GM19240 (cell line): ENCODE data around the gene PIK3R5.
"Not testable (repeated sequence)": the region's sequence is repeated elsewhere in the genome, so short reads cannot be mapped to it uniquely, and the experiment has no call there.

Experiments
- DNase-seq: peaks from one replicate; pipeline ENCODE4 v3.0.0; 2011; ENCODE audit warnings: low spot score; ENCODE audit not compliant: insufficient read length

PIK3R5 gene

GRCh38 chr17:8896641-8897635 lies 68.6 kb downstream of the PIK3R5 start:
- no peak for DNase-seq

GRCh38 chr17:8896087-8896486 lies 69.4 kb downstream of the PIK3R5 start:
- DNase-seq, result no peak

GRCh38 chr17:8894673-8895578 lies 70.6 kb downstream of the PIK3R5 start:
- no peak for DNase-seq

- DNase-seq, result no peak
Measured at GRCh38 chr17:8894202-8894671, 71.3 kb downstream of the PIK3R5 start.

DNA sequence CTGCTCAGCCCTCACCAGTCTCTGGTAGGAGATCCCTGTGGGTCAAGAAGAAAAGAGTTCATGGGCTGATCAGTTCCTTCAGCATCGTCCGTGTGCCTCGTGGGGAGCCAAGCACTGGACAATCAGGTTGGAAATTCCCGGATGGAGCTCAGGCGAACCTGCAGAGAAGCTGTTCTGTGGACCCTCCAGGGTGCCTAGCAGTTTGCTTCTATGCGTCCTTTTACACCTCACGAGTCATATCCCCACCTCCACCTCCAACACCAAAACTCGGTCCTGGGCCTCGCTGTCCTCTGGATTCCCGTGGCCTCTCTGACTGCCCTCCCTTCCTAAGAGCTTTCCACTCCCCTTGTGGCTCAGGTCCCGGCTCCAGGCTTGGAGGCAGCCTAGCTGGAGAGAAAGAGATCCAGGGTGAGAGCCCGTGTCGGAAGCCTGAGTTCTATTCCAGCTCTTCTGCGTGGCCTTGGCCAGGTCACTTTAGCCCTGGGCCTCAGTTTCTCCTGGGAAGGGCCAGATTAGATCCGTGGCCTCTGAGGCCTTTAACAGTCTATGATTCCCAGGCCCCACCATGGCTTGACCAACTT lies 71.8 kb downstream of the PIK3R5 start:
- no peak for DNase-seq

DNA sequence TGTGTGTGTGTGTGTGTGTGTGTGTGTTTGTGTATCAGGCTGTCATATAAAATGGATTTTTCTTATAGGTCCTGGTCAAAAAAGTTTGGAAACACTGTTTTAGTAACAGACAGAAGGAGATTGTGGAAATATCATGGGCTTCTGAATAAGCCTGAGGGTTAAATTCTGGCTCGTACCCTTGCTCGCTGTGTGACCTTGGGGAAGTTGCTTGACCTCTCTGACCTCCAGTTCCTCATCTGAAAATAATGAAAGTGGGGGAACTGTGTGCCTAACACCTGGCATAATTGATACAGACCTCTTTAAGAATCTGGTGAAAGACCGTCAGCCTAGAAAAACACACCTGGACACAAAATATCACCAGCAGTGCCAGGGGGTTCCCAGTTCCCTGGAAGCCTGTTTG lies 72.4 kb downstream of the PIK3R5 start:
- no peak for DNase-seq

- DNase-seq, result no peak
Measured at GRCh38 chr17:8892338-8892690, 73.2 kb downstream of the PIK3R5 start.

GRCh38 chr17:8890671-8891070 lies 74.8 kb downstream of the PIK3R5 start:
- no peak for DNase-seq

DNA sequence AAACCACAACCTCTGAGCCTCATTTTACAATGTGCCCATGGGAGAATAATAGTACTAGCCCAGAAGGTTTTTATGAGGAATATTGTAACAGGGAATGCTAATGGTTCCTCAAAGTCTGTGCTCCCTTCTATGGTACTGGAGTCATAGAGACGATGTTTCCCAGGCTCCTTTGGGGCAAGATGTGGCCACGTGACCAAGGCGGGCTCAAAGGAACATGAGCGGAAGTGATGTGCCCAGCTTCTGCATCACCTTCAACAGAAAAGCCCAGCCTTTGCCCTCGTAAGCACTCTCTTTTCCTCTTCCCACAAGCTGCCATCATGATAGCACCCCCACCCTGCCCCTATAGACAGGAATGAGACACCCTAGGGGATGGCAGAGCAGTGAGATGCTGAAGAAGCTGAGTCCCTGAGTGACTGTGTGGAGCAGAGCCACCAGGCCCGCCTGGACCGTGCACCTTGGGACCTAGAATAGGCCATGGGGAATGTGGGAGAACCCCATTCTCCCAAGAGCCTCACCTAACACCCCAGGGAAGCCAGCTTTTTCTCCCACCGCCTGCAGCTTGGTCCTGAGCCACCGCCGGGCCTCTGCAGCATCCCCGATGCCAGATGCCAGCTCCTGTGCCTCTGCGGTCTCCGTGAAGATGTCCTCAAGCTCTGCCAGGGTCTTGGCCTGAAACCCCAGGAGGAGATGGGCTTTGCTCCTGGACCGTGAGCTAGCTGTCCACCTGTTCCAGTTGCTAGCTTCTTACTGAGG lies 75.9 kb downstream of the PIK3R5 start:
- no peak for DNase-seq

DNA sequence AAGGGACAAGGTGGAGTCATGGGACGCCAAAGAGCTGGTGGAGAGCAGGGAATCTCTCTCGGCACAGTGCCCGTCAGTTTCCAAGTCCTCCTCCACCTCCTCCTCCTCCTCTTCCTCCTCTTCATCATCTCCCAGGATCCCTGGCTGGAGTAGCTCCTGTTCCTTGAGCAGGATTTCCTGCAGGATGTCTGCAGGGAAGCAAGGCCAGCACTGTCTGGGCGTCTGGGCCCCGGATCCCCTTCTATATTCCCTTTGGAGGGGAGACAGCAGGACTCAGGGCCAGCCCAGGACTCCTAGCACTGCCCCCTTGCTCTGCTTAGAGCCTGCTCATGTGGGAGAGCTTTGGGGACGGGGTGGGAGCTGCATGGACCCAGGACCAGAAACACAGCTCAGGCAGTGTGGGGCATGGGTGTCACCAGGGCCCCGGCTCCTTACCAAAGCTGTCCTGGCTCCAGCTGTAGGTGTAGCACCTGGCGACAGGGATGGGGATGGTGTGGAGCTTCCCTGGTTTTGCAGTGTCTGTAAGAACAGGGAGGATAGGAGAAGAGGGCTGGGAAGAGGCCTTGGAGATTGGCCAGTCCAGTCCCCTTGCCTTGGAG lies 76.7 kb downstream of the PIK3R5 start:
- DNase-seq, result no peak

DNA sequence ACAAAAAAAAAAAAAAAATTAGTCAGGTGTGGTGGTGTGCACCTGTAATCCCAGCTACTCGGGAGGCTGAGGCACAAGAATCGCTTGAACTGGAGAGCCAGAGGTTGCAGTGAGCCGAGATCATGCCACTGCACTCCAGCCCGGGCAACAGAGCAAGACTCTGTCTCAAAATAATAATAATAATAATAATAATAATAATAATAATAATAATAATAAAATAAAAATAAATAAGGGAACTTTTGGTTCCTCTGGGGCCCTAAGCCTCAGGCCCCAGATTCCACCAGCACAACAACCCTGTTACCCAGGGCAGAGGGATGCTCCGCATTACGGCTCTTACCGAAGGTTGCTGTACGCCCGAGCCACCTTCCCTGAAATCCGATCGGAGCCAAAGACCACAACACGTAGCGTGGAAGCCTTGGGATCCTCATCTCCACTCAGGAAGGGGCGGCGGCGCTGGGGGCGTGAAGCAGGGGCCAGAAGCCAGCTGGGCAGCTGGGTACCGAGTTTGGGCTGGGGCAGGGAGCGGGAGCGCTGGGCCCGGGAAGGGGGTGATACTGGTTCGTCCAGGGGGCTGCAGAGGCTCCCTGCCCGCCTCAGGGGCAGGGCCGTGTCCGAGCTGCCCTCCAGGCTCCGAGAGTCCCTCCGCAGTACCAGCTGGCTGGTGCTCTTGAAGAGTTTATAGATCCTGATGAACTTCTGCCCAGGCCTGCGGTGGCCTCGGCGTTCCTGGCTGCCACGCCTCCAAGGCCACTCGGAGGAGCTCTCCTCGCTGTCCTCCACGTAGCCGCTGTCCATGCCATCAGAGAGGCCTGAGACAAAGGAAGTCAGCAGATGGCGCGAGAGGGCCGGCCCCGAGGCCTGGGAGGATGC lies 77.4 kb downstream of the PIK3R5 start:
- no peak for DNase-seq

DNA sequence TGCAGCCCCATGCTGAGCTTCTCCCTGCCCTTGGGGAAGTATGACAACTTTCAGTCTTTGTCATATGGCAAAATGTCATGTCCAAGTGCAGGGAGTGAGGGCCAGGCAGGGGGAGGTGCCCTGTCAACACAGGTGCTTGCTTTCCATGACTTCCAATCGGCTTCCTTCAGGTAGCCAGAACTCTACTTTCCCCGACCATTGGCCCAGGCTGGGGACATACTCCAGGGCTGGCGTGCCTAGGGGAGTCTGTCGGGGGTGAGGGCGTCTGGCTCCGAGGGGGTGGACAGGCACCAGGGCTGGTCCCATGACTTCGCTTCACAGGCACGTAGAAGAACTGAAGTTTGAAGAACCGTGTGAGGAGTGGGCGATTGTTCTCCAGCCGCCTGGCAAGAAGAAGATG lies 78.2 kb downstream of the PIK3R5 start:
- no peak for DNase-seq

DNA sequence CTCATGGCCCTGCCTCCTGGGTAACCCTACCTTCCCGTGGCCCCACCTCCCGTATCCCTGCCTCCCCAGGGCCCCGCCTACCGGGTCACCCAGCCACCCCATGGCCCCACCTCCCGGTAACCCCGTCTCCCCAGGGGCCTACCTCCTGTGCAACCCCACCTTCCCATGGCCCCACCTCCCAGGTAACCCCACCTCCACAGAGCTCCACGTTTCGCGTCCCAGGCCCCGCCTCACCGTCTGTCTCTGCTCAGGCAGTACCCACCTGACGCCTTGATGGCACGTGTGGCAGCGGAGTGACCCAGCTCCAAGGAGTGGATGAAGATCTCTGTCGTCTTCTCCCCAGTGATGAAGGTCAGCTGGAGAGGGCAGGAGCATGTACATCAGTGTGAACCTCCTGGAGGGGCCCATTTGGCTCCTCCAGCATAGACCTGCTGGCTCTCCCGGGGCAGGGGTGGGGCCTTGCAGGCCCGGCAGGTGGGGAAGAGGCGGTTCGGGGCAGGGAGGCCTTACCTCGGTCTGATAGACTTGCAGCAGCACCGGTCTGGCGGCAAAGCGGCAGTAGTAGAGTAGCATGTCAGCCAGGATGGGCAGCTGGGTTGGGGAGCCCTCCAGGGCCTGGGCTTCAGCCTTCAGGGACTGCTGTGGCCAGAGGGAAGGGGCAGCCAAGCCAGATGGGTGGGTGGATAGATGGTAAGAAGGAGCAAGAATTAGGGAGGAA lies 79.4 kb downstream of the PIK3R5 start:
- no peak for DNase-seq

DNA sequence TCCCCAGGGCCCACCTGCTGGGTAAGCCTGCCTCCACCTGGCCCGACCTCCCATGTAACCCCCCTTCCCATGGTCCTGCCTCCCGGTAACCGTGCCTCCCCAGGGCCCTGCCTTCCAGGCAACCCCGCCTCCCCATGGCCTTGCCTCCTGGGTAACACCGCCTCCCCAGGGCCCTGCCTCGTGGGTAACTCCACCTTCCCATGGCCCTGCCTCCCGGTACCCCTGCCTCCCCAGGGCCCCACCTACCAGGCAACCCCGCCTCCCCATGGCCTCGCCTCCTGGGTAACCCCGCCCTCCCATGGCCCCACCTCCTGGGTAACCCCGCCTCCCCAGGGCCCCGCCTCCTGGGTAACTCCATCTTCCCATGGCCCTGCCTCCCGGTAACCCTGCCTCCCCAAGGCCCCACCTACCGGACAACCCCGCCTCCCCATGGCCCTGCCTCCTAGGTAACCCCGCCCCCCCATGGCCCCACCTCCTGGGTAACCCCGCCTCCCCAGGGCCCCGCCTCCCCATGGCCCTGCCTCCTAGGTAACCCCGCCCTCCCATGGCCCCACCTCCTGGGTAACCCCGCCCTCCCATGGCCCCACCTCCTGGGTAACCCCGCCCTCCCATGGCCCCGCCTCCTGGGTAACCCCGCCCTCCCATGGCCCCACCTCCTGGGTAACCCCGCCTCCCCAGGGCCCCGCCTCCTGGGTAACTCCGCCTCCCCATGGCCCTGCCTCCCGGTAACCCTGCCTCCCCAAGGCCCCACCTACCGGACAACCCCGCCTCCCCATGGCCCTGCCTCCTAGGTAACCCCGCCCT lies 80.1 kb downstream of the PIK3R5 start:
- DNase-seq, result not testable (repeated sequence)

DNA sequence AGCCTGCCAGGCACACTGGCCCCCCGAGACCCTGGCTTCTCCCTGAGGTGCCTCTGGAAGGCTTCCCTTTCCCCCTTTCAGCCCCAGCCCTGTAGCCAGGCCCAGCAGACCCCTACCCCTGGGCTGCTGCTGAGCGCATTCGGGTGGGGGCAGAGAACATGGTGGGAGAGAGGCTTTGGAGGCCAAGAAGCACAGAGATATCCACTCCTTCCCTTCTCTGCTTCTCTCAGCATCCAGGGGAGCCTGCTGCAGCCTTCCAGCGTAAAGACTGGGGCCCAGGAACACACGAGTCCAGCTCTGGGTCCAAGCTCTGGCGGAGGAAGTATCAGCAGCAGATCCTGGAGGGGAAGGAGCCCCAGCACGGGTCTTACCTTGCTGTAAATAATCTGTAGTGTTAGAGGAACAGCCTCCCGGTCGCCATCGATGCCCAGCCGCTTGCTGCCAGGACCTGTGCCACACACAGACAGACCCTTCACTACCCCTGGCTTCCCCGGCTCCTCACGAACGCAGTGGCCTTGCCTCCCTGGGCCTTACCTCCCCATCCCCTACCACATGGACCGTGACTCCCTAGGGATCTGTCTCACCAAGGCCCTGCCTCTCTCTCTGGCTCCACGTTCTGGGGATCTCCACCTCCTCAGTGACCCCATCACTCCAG lies 81.0 kb downstream of the PIK3R5 start:
- no peak for DNase-seq

GRCh38 chr17:8883353-8883752 lies 82.2 kb downstream of the PIK3R5 start:
- DNase-seq, result no peak

GRCh38 chr17:8881606-8882005 lies 83.9 kb downstream of the PIK3R5 start:
- no peak for DNase-seq

DNA sequence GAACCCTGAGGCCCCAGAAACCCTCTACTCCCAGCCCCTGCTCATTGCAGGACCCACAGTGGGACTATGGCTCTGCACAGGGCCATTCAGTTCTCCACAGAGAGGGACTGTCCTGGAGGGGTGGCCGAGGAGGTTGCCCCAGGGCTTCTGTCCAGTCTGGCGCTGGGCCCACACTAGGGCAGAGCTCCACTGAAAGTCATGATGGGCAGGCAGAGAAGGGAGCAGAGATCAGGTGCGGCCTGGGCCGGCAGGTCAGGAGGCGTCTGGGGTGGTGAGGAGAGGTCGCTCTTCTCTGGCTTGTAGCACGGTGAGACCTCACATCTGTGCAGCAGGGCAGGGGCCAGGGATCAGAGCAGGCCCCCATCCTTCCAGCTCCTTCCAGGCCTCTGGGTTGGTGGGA lies 85.0 kb downstream of the PIK3R5 start:
- DNase-seq, result no peak
